Endodermal cell (in vitro differentiated cells): ENCODE measurements around the gene CHD5. TPM values are rescaled to one million over a fixed set of nuclear protein-coding genes. Genes with fewer than 3 reads are reported as not detected.

Source experiments
- DNase-seq: peaks from one replicate; pipeline ENCODE4 v3.0.0-alpha.2; 2017
- H3K27ac ChIP-seq: 2 replicates; pipeline ENCODE4 v1.5.1; 2013; ENCODE audit warnings: mild to moderate bottlenecking, low read depth, low read length, moderate library complexity
- H3K27me3 ChIP-seq: 2 replicates; pipeline ENCODE4 v1.6.1; 2013; ENCODE audit warnings: mild to moderate bottlenecking, low read length, moderate library complexity; ENCODE audit not compliant: insufficient read depth, control insufficient read depth, poor library complexity, severe bottlenecking
- H3K36me3 ChIP-seq: 2 replicates; pipeline ENCODE4 v1.7.0; 2013; ENCODE audit warnings: mild to moderate bottlenecking, low read length, moderate library complexity; ENCODE audit not compliant: control insufficient read depth, insufficient read depth
- H3K4me1 ChIP-seq: one replicate; pipeline ENCODE4 v1.7.0; 2013; ENCODE audit warnings: low read length; ENCODE audit not compliant: control insufficient read depth, insufficient read depth
- H3K4me3 ChIP-seq: 2 replicates; pipeline ENCODE4 v1.5.1; 2013; ENCODE audit warnings: mild to moderate bottlenecking, low read length, moderate library complexity
- H3K9ac ChIP-seq: 2 replicates; pipeline ENCODE4 v1.6.1; 2013; ENCODE audit warnings: mild to moderate bottlenecking, low read length, moderate library complexity; ENCODE audit not compliant: poor library complexity, severe bottlenecking; ENCODE audit errors: extremely low read depth
- H3K9me3 ChIP-seq: 2 replicates; pipeline ENCODE4 v1.6.1; 2013; ENCODE audit warnings: mild to moderate bottlenecking, low read length, moderate library complexity; ENCODE audit not compliant: control insufficient read depth
- H3K27ac Mint-ChIP-seq: 2 replicates; pipeline ENCODE4 v1.8.0; 2020; ENCODE audit warnings: mixed read lengths
- H3K27me3 Mint-ChIP-seq: 2 replicates; pipeline ENCODE4 v1.8.0; 2021; ENCODE audit warnings: mild to moderate bottlenecking, mixed read lengths; ENCODE audit not compliant: insufficient read depth
- H3K36me3 Mint-ChIP-seq: 2 replicates; pipeline ENCODE4 v1.8.0; 2020; ENCODE audit warnings: low read depth, mixed read lengths
- H3K4me1 Mint-ChIP-seq: 2 replicates; pipeline ENCODE4 v1.8.0; 2020; ENCODE audit warnings: mixed read lengths
- H3K4me3 Mint-ChIP-seq: 2 replicates; pipeline ENCODE4 v1.8.0; 2020; ENCODE audit warnings: mild to moderate bottlenecking, moderate library complexity, mixed read lengths
- H3K9me3 Mint-ChIP-seq: 2 replicates; pipeline ENCODE4 v1.8.0; 2020; ENCODE audit warnings: mild to moderate bottlenecking, mixed read lengths
- WGBS, 2 experiments: methylation state at CpG; one replicate each; pipeline versions ENCODE4 v1.1.5 to v1.1.7; 2013; ENCODE audit warnings: missing lambda C conversion rate in 2 of 2, mixed read lengths in 1 of 2; ENCODE audit not compliant: insufficient coverage in 1 of 2, insufficient read length in 1 of 2; 5-methylcytosine and 5-hydroxymethylcytosine counted together
- total RNA-seq, 2 donors: library from RNA; stranded (reverse); fragmentation: NEBNext Ultra II Directional in 1 of 2; extraction: Animal tissue kit (Norgen Biotek cat#: 25700) in 1 of 2; gene quantifications; 2 replicates in 1 of 2; 3 replicates in 1 of 2; pipeline ENCODE4 v1.2.1, GENCODE V29; 2021
- TF ChIP-seq, protein P1 (sequence below): fragments of 200-600 bp; sonication (generic); conservative IDR thresholded peaks from 2 replicates; pipeline ENCODE4 v1.5.0; 2021; ENCODE audit warnings: antibody characterized with exemption, mild to moderate bottlenecking

Gene CHD5
- total RNA-seq, 2 donors from 2014 or later = 0.40 to 0.69 TPM

DNA sequence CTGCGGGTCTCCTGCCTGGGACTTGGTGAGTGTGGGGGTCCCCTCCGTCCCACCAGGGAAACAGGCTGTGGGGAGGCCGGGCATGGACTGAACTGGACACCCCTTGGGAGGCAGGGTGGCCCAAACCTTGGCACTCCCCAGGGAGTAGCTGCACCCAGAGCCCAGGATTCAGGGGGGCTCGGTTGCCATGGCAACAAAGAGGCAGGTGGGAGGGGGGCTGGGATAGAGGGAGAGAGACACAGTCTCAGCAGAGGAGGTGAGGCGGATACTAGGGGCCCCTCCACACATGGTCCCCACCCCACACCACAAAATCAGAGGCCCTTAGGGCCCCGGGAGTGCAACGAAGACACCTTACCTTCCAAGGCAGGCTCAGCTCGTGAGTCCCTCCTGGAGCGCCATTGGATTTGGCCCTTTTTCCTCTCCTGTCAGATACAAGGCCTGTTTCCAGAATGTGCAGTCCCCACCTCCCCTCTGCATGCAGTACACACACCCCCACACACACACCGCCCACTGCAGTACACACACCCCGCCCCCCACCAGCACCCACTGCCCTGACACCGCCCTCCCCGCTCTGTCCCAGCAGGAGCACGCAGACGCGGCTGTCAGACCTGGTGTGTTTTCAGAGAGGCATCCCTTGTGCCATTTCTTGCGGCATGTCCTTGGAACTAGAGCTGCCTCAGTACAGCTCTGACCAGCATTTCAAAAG, 107.2 kb downstream of the CHD5 start:
- TF ChIP-seq, protein P1, sequence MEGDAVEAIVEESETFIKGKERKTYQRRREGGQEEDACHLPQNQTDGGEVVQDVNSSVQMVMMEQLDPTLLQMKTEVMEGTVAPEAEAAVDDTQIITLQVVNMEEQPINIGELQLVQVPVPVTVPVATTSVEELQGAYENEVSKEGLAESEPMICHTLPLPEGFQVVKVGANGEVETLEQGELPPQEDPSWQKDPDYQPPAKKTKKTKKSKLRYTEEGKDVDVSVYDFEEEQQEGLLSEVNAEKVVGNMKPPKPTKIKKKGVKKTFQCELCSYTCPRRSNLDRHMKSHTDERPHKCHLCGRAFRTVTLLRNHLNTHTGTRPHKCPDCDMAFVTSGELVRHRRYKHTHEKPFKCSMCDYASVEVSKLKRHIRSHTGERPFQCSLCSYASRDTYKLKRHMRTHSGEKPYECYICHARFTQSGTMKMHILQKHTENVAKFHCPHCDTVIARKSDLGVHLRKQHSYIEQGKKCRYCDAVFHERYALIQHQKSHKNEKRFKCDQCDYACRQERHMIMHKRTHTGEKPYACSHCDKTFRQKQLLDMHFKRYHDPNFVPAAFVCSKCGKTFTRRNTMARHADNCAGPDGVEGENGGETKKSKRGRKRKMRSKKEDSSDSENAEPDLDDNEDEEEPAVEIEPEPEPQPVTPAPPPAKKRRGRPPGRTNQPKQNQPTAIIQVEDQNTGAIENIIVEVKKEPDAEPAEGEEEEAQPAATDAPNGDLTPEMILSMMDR = no peak
- no peaks in the 10 kb centered on the region for H3K36me3 ChIP-seq
- whole genome bisulfite sequencing, 2 experiments = 87 to 88% methylated on average over 8 to 17 of the region's 17 CpGs

DNA sequence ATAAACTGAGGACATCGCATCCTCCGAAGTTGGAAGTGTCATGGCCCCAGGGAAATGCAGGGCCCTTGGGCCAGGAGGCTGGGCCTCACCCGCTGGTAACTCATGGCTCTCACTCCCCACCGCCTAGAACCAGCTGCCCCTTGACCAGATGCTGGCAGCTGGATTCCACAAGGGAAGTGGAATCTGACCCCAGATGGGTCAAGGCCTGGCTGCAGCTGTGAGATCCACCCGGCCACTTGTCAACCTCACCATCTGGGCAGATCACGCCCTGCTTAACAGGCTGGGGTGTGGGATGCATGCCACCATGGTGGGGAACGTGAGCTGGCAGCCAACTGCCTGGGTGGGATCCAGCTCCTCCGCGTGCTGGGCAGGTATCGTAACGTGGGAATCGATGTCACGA, 108.9 kb downstream of the CHD5 start:
- Mint-ChIP-seq H3K4me3 (no peak overlapping the region), H3K27me3 (no peaks in the 10 kb centered on the region), H3K27ac (no peak overlapping the region), H3K9me3 (no peaks in the 10 kb centered on the region), H3K4me1 (no peaks in the 10 kb centered on the region), H3K36me3 (no peaks in the 10 kb centered on the region)
- Histone ChIP-seq H3K4me3 (no peak overlapping the region), H3K27ac (no peak overlapping the region), H3K9ac (no peak overlapping the region), H3K4me1 (no peaks in the 10 kb centered on the region), H3K9me3 (no peaks in the 10 kb centered on the region), H3K36me3 (no peaks in the 10 kb centered on the region), H3K27me3 (no peaks in the 10 kb centered on the region)
- TF ChIP-seq, protein P1 = no peak
- WGBS, 2 experiments = 90 to 91% methylated on average over 13 of the region's 13 CpGs
- no peak for DNase-seq

More for the DNA sequence above, 107.2 kb downstream of the CHD5 start:
- Histone ChIP-seq H3K4me1 (no peaks in the 10 kb centered on the region), H3K9ac (no peak overlapping the region), H3K9me3 (no peaks in the 10 kb centered on the region), H3K27me3 (no peaks in the 10 kb centered on the region), H3K27ac (no peak overlapping the region), H3K4me3 (no peak overlapping the region)
- H3K27me3 Mint-ChIP-seq = no peaks in the 10 kb centered on the region
- H3K4me3 Mint-ChIP-seq = no peak overlapping the region
- no peaks in the 10 kb centered on the region for H3K4me1 Mint-ChIP-seq
- no peak for DNase-seq
- no peaks in the 10 kb centered on the region for H3K36me3 Mint-ChIP-seq
- H3K27ac Mint-ChIP-seq = no peak overlapping the region
- H3K9me3 Mint-ChIP-seq = no peaks in the 10 kb centered on the region

- no peak overlapping the region for H3K27ac Mint-ChIP-seq
- no peaks in the 10 kb centered on the region for H3K27me3 ChIP-seq
- H3K9me3 ChIP-seq = no peaks in the 10 kb centered on the region
- no peak for DNase-seq
- 91 to 95% methylated on average over 9 of the region's 9 CpGs for WGBS, 2 experiments
- no peak overlapping the region for H3K4me3 ChIP-seq
- no peaks in the 10 kb centered on the region for H3K4me1 Mint-ChIP-seq
- H3K4me1 ChIP-seq = no peaks in the 10 kb centered on the region
- no peaks in the 10 kb centered on the region for H3K36me3 Mint-ChIP-seq
- TF ChIP-seq, protein P1 = no peak
- no peaks in the 10 kb centered on the region for H3K9me3 Mint-ChIP-seq
- H3K27ac ChIP-seq = no peak overlapping the region
- no peak overlapping the region for H3K4me3 Mint-ChIP-seq
- H3K27me3 Mint-ChIP-seq = no peaks in the 10 kb centered on the region
- H3K36me3 ChIP-seq = no peaks in the 10 kb centered on the region
- no peak overlapping the region for H3K9ac ChIP-seq
Observed at GRCh38 chr1:6070450-6070974, 109.6 kb downstream of the CHD5 start.
